ENCODE results near the gene KHNYN.
"Not testable (repeated sequence)": the region's sequence is repeated elsewhere in the genome, so short reads cannot be mapped to it uniquely, and the experiment has no call there.

Gene KHNYN

DNA sequence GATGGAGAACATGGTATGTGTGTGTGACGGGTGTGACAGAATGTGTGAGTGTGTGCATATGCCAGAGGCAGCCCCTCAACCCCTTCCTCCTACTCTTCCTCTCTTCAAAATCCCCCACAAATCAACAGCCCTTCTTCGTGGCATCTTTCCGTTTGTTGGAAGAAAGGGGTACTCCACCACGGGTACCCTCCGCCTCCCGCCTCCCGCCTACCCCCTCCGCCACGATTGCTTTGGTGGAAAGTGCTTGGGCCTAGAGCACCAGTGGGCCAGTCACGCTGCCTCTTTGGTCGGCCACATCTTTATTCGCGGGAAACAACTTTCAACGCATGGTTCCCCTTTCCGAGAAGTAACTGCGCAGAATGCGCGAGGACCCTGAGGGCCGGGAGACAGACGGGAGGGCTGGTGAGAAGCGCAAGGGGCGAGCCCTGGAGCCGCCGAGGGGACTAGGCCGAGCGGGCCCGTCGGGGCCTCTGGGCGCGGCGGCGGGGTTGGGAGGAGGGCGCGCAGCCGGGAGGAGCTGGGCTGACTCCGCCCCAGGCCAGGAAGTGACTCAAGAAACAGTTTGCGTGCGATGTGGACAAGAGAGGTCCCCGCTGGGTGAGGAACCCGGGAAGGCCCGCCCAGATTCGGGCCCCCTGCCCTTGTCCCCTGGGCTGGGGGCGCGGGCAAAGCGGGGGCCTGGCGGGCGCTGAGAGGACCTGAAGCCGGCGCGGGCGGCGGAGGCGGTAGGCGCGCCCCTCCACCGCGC is at the start of gene KHNYN, which contains the start of gene CBLN3:
Gene KHNYN (plus strand): TSS at position 560 of the 748 bp plus-strand sequence. CDS start 777 bp downstream, outside the sequence.
Gene CBLN3 (minus strand): TSS at position 274 of the 748 bp plus-strand sequence. CDS start 614 bp downstream, outside the sequence.
- DNase-seq (ENCODE audit: low read depth), result peak; percentile 63

- DNase-seq (ENCODE audit: low read depth), result no peak
Measured at GRCh38 chr14:24381363-24382063, 48.2 kb upstream of the KHNYN start.

DNA sequence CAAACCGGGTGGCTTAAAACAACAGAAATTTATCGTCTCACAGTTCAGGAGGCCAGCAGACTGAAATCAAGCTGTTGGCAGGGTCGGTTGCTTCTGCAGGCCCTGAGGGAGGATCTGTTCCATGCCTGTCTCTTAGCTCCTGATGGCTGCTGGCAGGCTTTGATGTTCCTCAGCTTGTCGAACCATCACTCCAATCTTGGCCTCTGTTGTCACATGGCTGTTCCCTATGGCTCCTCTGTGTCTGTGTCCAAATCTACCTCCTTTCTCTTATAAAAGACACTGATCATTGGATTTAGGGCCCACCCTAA is 47.7 kb upstream of the KHNYN start:
- no peak for DNase-seq (ENCODE audit: low read depth)

DNA sequence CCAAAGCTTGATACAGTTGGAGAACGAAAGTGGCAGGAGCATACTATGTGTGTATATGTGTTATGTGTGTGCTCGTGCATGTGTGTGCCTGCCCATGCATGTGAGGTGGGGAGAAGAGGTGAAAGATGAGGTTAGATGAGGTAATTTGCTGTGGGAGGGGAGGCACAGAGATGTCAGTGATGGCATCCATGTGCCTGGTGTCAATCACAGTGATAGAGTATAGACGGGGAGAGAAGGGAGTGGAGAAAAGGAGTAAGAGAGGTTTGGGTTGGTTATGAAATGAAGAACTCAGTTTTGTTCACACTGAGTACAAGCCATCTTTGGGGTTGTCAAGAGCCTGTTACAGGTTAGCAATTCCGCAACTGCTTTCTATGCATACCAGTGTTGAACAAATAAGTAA is 45.6 kb upstream of the KHNYN start:
- DNase-seq (ENCODE audit: low read depth), result no peak

DNA sequence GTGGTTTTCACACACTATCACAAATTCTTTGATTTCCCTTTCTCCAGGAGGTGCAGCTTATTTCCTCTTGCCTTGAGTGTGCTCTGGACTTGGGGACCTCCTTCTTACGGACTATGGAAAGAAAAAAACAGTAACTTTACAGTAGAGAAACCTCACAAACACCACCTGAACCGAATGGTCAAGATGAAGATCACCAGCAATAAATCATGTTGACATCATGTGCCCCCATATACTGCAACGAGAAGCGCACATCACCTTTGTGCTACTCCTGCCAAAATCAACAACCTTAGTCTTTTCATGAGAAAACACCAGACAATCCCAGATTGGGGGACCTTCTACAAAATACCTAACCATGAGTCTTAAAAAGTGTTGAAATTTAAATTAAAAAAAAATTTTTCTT is 44.2 kb upstream of the KHNYN start:
- DNase-seq (ENCODE audit: low read depth), result no peak

GRCh38 chr14:24387009-24387345 is 42.8 kb upstream of the KHNYN start:
- DNase-seq (ENCODE audit: low read depth), result no peak

GRCh38 chr14:24387579-24387978 is 42.2 kb upstream of the KHNYN start:
- DNase-seq (ENCODE audit: low read depth), result not testable (repeated sequence)

DNA sequence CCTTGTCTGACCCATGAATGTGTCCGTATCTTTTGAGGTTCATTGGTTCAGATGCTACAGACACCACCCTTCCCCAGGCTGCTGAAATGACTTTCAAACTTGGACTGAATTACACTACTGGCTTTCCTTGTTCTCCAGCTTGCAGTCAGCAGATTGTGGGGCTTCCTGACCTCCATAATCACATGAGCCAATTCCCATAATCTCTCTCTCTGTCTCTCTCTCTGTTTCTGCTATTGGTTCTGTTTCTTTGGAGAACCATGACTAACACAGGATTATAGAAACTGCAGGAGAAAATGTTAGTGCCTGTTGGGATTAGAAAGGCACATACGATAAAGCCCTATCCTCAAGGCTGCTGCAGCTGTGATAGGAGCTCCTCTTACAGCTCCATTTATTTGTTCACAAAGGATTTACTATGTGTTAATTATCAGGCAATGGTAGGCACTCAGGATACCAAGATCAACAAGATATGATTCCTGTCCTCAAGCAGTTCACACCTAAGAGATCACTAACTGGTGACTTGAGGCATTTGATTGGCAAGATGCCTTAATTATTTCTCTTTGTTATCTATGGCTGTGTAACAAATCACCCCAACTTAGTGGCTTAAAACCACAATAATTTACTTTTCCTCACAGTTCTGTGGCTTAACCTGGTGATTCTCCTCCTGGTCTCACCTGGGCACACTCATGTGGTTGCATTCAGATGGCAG is 41.1 kb upstream of the KHNYN start:
- DNase-seq (ENCODE audit: low read depth), result no peak

DNA sequence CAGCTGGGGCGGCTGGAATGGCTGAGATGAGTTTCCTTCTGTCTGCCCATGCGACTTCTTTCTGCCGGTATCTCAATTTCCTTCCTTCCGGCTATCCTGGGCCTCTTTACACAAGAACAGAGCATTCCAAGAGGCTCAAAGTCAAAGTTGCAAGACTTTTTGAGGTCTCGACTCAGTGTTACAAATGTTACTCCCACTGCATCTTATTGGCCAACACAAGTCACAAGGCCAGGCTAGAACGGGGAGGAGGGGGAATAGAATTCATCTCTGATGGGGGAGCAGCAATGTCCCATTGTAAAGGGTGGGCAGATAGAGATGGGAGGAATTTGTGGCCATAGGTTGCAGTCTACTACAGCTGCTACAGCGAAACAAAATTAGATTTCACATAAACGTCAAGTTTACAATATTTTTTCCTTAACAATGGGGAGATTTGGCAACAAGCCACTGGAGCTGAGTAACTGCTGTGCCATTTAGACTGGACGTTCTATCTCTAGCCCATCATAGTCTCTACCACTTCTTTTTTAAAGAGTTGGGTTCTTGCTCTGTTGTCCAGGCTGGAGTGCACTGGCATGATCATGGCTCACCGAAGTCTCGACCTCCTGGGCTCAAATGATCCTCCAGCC is 40.4 kb upstream of the KHNYN start:
- no peak for DNase-seq (ENCODE audit: low read depth)

GRCh38 chr14:24390701-24391468 is 38.9 kb upstream of the KHNYN start:
- no peak for DNase-seq (ENCODE audit: low read depth)

DNA sequence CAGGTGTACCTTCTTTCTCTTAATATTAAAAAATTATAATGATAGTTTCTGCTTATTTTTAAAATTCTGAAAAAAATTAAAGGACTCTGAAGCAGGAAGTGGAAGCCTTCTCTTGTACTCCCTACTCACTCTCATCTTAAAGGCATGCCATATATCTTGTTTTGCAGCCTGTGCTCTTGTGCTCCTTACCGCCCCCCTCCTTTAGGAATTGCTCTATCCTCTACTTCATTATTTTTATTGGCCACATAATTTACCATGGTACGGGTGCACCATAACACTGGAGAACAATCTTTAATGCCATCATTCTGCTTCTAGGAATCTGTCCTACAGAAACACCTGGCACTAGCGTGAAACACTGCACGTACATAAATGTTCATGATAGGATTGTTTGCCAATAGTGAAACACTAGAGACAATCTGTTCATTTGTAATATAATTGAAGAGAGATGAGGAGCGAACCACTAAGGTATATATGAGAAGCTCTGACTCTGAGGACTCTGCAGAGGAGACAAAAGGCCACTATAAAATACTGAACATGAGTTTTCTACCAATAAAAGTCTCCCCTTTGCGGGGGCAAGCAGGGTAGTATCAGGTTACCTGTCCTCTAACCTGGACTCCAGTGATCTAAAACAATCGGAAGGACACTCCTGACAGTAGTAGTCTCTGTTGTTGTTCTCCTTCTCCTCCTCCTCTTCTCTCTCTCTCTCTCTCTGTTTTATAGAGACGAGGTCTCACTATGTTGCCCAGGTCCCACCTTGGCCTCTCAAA is 37.2 kb upstream of the KHNYN start:
- peak; percentile 41 for DNase-seq (ENCODE audit: low read depth)

DNA sequence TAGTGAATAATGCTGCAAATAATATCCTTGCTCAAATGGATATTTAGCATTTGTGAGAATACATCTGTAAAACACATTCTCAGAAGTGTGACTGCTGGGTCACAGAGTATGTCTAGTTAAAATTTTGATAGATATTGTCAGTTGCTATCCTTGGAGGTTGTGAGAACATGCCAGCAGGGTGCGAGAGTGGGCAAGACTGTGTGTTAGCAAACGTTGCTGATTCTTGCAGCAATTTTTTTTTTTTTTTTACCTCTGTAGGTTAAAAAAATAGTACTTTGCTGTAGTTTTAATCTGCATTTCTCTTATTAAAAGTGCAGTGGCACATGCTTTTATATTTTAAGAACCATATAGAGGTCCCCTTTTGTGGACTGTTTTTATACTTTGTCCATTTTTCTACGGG is 35.5 kb upstream of the KHNYN start:
- DNase-seq (ENCODE audit: low read depth), result no peak

- no peak for DNase-seq (ENCODE audit: low read depth)
Measured at GRCh38 chr14:24395609-24396582, 33.9 kb upstream of the KHNYN start.

GRCh38 chr14:24397639-24398292 is 32.0 kb upstream of the KHNYN start:
- DNase-seq (ENCODE audit: low read depth), result no peak

GRCh38 chr14:24398293-24398652 is 31.5 kb upstream of the KHNYN start:
- DNase-seq (ENCODE audit: low read depth), result no peak

DNA sequence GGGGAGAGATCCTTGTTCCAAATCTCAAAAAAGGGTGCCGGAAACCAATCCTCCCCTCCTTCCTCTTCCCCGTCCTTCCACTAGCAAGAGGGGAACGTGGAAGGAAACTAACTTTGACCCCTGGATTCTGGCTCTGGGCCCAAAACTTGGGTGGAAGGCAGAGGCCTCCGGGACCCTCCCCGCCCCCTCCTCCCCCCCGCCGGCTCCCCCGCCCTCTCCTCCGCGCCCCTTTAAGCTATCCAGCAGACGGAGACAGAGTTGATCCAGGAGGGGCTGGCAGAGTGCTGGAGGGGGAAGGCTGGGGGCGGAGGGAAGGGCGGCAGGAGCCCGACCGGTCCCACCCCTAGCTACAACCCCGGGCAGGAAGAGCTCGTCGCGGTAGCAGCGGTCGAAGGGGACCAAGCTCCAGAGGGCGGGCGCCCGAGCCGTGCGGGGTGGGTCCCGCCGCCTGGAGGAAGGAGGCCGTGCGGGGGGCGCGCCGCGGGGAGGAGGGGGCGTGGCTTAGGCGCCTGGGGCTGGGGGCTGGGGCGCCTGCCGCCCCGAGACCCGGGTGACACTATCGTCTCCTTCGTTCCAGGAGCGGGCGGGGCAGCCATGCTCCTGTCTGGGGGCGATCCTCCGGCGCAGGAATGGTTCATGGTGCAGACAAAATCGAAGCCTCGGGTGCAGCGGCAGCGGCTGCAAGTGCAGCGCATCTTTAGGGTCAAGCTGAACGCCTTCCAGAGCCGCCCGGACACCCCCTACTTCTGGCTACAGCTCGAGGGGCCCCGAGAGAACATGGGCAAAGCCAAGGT is 30.9 kb upstream of the KHNYN start, which contains the start of gene NYNRIN:
Gene NYNRIN (plus strand): TSS at position 351 of the 794 bp plus-strand sequence. CDS start 244 bp downstream, at position 595.
- no peak for DNase-seq (ENCODE audit: low read depth)

DNA sequence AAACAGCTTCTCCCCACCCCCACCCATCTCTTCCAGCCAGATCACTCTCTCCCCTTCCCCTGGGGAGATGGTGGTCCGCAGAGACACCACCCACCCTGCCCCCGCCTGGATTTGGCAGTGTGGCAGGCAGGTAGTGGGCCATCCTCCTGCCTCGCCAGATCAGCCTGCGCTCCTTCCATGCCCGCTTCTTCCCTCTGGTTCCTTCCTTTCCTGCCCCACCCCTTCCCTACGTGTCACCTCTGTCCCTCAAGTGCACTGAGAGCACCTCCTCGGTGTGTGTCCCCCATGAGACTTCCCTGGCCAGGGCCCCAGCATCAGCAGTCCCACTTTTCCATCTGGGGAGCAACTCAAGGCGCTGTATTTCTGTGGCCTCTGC is 30.3 kb upstream of the KHNYN start:
- no peak for DNase-seq (ENCODE audit: low read depth)

DNA sequence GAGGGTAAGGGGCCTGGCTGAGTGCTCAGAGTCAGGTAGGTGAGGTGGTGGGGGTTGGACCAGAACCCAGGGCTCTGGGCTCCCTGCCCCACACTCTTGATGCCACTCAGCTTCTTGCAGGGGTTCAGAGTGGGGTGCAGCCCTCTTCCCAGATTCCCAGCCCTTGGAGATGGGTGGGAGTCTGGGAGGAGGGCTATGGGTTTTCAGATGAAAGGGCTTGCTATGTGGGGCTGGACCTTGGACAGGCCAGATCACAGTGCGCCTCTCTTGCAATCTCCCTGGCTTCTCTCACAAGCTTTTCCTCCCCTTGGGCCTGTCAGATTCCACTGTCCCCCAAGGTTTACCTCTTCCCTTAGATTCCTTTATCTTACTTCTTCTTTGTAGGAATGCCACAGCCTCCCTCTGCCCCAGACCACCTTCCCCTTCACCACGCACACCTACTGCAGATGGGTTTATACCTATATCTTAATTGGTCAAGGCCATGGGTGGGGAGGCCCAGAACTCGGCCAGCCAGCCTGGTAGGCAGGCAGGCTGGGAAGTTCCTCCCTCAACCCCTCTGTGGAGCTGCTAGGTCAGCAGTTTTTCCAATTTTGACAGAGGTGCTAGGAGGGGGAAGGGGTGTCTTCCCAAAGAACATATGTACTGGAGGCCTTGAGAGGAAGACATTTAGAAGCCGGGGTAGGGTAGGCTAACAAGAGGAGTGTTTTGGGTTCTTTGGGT is 29.6 kb upstream of the KHNYN start:
- no peak for DNase-seq (ENCODE audit: low read depth)

Data from non-pigmented ciliary epithelial cell (primary cell).